GM12878 (cell line): Measurements from ENCODE around the gene VWA3B. TPM values are rescaled to one million over a fixed set of nuclear protein-coding genes. Genes with fewer than 3 reads are reported as not detected.

Experiments used
- ATAC-seq: fragments of 200-7000 bp; cut with Tn5 transposase; 3 replicates; pipeline ENCODE4 v1.9.1; 2020; ENCODE audit warnings: mild to moderate bottlenecking, moderate library complexity
- BruUV-seq: library from RNA; stranded (reverse); fragments of 400-500 nt; replicated peaks from 2 replicates; lab custom pipeline; 2021; lab: Mats Ljungman, UMichigan
- CTCF ChIA-PET: fragments of 300-600 bp; sonication (Branson Sonifier 250); formaldehyde crosslinking; extraction: SDS; loops from one replicate; lab custom pipeline; 2021; ENCODE audit warnings: inconsistent platforms; lab: Yijun Ruan, JAX
- POLR2A ChIA-PET: fragments of 350-600 bp; formaldehyde crosslinking; extraction: SDS; loops from one replicate; lab custom pipeline; 2021; ENCODE audit warnings: inconsistent platforms; lab: Charles Lee
- RAD21 ChIA-PET: fragments of 300-600 bp; sonication (Branson Sonifier 250); formaldehyde crosslinking; loops from one replicate; lab custom pipeline; 2023; ENCODE audit warnings: antibody characterized with exemption; ENCODE audit not compliant: unreplicated experiment; lab: Charles Lee
- SMC1A ChIA-PET: fragments of 300-600 bp; sonication (Branson Sonifier 250); formaldehyde crosslinking; loops from one replicate; lab custom pipeline; 2023; ENCODE audit not compliant: unreplicated experiment, uncharacterized antibody; lab: Charles Lee
- DNase-seq: peaks from one replicate; pipeline ENCODE4 v3.0.0-alpha.2; 2011; ENCODE audit warnings: low read depth, low spot score
- FAIRE-seq: peaks from 3 replicates; lab custom pipeline; 2011; peaks lifted over from hg19 to GRCh38; lab: Jason Lieb, UNC
- H2AFZ ChIP-seq: 2 replicates; pipeline ENCODE4 v1.6.0; 2011; ENCODE audit warnings: low read depth, low read length, control low read depth; ENCODE audit not compliant: control insufficient read depth
- H3K27ac ChIP-seq: 2 replicates; pipeline ENCODE4 v1.5.1; 2011; ENCODE audit warnings: control low read depth; ENCODE audit not compliant: control insufficient read depth, insufficient read depth
- H3K27me3 ChIP-seq, 2 experiments: replicated peaks in 1 of 2; 2 replicates each; pipeline versions ENCODE4 v1.6.0 to v1.6.1; 2011; ENCODE audit warnings: low read length in 1 of 2; ENCODE audit not compliant: control insufficient read depth in 2 of 2, insufficient read depth in 2 of 2
- H3K36me3 ChIP-seq, 2 experiments: 2 replicates each; pipeline ENCODE4 v1.5.1; 2011; ENCODE audit warnings: low read length in 1 of 2; ENCODE audit not compliant: control insufficient read depth in 2 of 2, insufficient read depth in 2 of 2
- H3K4me1 ChIP-seq: 2 replicates; pipeline ENCODE4 v1.6.1; 2011; ENCODE audit warnings: mild to moderate bottlenecking, low read length, moderate library complexity, mixed read lengths; ENCODE audit not compliant: control insufficient read depth, insufficient read depth
- H3K4me2 ChIP-seq: 2 replicates; pipeline ENCODE4 v1.6.0; 2011; ENCODE audit warnings: control low read depth; ENCODE audit not compliant: control insufficient read depth, insufficient read depth
- H3K4me3 ChIP-seq: fragments of 200-600 bp; sonication (generic); 2 replicates; pipeline ENCODE4 v1.5.1; 2016
- H3K79me2 ChIP-seq: 2 replicates; pipeline ENCODE4 v1.6.0; 2011; ENCODE audit warnings: low read length; ENCODE audit not compliant: control insufficient read depth, insufficient read depth
- H3K9ac ChIP-seq: 2 replicates; pipeline ENCODE4 v1.8.0; 2011; ENCODE audit warnings: low read length, control low read depth, mixed read lengths; ENCODE audit not compliant: control insufficient read depth, insufficient read depth
- H3K9me3 ChIP-seq: replicated peaks from 3 replicates; pipeline ENCODE4 v1.5.1; 2011; ENCODE audit warnings: mild to moderate bottlenecking, low read length; ENCODE audit not compliant: control insufficient read depth, insufficient read depth
- H4K20me1 ChIP-seq: 2 replicates; pipeline ENCODE4 v1.6.0; 2011; ENCODE audit not compliant: control insufficient read depth, insufficient read depth
- BRCA1 ChIP-seq: IDR thresholded peaks from 2 replicates; pipeline ENCODE4 v1.6.1; 2011; ENCODE audit warnings: low read depth, low read length, improper control_type of control experiment
- CHD4 ChIP-seq: fragments of 200-600 bp; sonication (generic); IDR thresholded peaks from 2 replicates; pipeline ENCODE4 v1.6.1; 2016; ENCODE audit warnings: mild to moderate bottlenecking
- EGR1 ChIP-seq, 2 experiments: IDR thresholded peaks; 1 replicate in 1 of 2; 2 replicates in 1 of 2; pipeline ENCODE4 v1.6.1; 2011 to 2012; ENCODE audit warnings: low read depth in 2 of 2, low read length in 2 of 2, borderline replicate concordance in 1 of 2, mild to moderate bottlenecking in 1 of 2, moderate library complexity in 1 of 2
- IRF4 ChIP-seq: IDR thresholded peaks from 2 replicates; pipeline ENCODE4 v1.6.1; 2011; ENCODE audit warnings: low read depth, low read length
- NRF1 ChIP-seq: conservative IDR thresholded peaks from 2 replicates; pipeline ENCODE4 v1.6.1; 2011; ENCODE audit warnings: mild to moderate bottlenecking, low read depth, low read length, improper control_type of control experiment
- RAD21 ChIP-seq: IDR thresholded peaks from 2 replicates; pipeline ENCODE4 v1.6.1; 2011; ENCODE audit warnings: mild to moderate bottlenecking, low read depth, low read length, moderate library complexity; ENCODE audit not compliant: insufficient read depth
- SIN3A ChIP-seq: IDR thresholded peaks from 2 replicates; pipeline ENCODE4 v1.6.1; 2012; ENCODE audit warnings: low read depth, low read length, improper control_type of control experiment
- SIX5 ChIP-seq: IDR thresholded peaks from 2 replicates; pipeline ENCODE4 v1.6.1; 2011; ENCODE audit warnings: mild to moderate bottlenecking, low read depth, low read length, moderate library complexity; ENCODE audit not compliant: severe bottlenecking
- TCF3 ChIP-seq: IDR thresholded peaks from 2 replicates; pipeline ENCODE4 v1.6.1; 2012; ENCODE audit warnings: low read depth, mild to moderate bottlenecking, low read length, borderline replicate concordance; ENCODE audit not compliant: insufficient read depth
- ZZZ3 ChIP-seq: IDR thresholded peaks from 2 replicates; pipeline ENCODE4 v1.6.1; 2011; ENCODE audit warnings: low read depth; ENCODE audit not compliant: control insufficient read depth, insufficient read length
- WGBS: methylation state at CpG from one replicate; pipeline ENCODE4 v1.1.6; 2016; ENCODE audit warnings: low lambda C conversion rate; ENCODE audit not compliant: insufficient replicate concordance, insufficient coverage; ENCODE audit errors: missing lambda C conversion rate; 5-methylcytosine and 5-hydroxymethylcytosine counted together
- in situ Hi-C: fragments of 300-500 bp; cut with MboI; formaldehyde crosslinking; loops from 9 replicates; pipeline ENCODE4 v1.14.3; 2018; ENCODE audit warnings: mixed read lengths
- intact Hi-C: fragments of 100-400 bp; cut with micrococcal nuclease; formaldehyde crosslinking; loops from one replicate; pipeline ENCODE4 v1.14.2; 2022; ENCODE audit not compliant: unreplicated experiment
- polyA plus RNA-seq, 11 experiments: library from polyadenylated mRNA; depleted of rRNA in 4 of 11; unstranded in 6 of 11; stranded (reverse) in 5 of 11; fragments of >200 nt; fragmentation: Nextera tagmentation in 4 of 11; fragmentation: Illumina TruSeq in 1 of 11; extraction: Ambion mirVana in 4 of 11; extraction: Trizol in 1 of 11; gene quantifications; 1 replicate in 1 of 11; 2 replicates in 10 of 11; pipeline versions ENCODE4 v1.2.1 to v1.2.3, GENCODE V29; 2011 to 2016; ENCODE audit warnings: inconsistent platforms in 2 of 11, missing spikeins in 2 of 11, low read depth in 1 of 11
- total RNA-seq, 4 experiments: library from RNA; depleted of rRNA in 3 of 4; stranded (reverse); fragments of >200 nt in 3 of 4; fragmentation: Illumina TruSeq in 1 of 4; extraction: Trizol in 1 of 4; gene quantifications; 2 replicates each; pipeline versions ENCODE4 v1.2.1 to v1.2.3, GENCODE V29; 2013 to 2021
- TF ChIP-seq, protein P1 (sequence below): fragments of 450-650 bp; IDR thresholded peaks from 2 replicates; pipeline ENCODE4 v1.6.1; 2017; ENCODE audit warnings: mild to moderate bottlenecking
- TF ChIP-seq, protein P2 (sequence below): fragments of 450-650 bp; IDR thresholded peaks from 2 replicates; pipeline ENCODE4 v1.6.1; 2017; ENCODE audit warnings: low read depth, mild to moderate bottlenecking, moderate library complexity
- TF ChIP-seq, protein P3 (sequence below): fragments of 450-650 bp; IDR thresholded peaks from 2 replicates; pipeline ENCODE4 v1.6.1; 2016; ENCODE audit warnings: mild to moderate bottlenecking, moderate library complexity, borderline replicate concordance
- TF ChIP-seq, protein P4 (sequence below): IDR thresholded peaks from 2 replicates; pipeline ENCODE4 v1.6.1; 2011; ENCODE audit warnings: borderline replicate concordance, low read depth, mild to moderate bottlenecking, moderate library complexity, low read length; ENCODE audit not compliant: insufficient read depth, poor library complexity, severe bottlenecking

VWA3B gene
- total and polyA plus RNA-seq, 10 of the 15 experiments (the other 5 are each of a cell fraction or from before 2014, with no cell fraction given), result 0.04 to 0.86 (median 0.19) TPM; not detected in 4

DNA sequence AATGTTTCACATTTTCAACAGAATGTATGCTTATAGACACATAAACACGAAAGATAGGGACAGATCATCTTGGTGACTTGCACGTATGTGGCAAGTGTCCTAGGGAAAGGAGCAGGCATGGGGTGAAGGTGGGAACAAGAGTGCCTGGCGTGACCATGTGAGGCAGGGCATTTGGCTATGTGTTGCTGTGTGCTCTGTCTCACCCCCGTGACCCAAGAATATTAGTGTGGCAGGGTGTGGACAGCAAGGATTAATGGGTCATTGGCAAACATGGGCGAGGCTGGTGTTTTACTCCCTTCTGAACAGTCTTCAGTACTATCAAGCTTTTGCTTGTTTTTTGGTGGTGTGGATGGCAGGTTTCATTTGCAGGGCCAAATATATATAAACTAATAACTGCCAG lies 1.3 kb upstream of the VWA3B start:
- BruUV-seq, result no TSS peak
- Histone ChIP-seq H2AFZ (no peak overlapping the region), H3K9ac (no peak overlapping the region), H3K4me1 (peaks cover 13% of the 10 kb centered on the region), H3K27ac (no peak overlapping the region), H4K20me1 (no peaks in the 10 kb centered on the region), H3K4me2 (no peak overlapping the region), H3K36me3 (no peaks in the 10 kb centered on the region), H3K79me2 (no peaks in the 10 kb centered on the region), H3K27me3 (no peaks in the 10 kb centered on the region), H3K4me3 (no peak overlapping the region), H3K9me3 (no peaks in the 10 kb centered on the region; the same call in 2 of the 3 replicates)
- ChIA-PET POLR2A (interaction anchor here (0.6 to 1.3 kb wide), 2 partner anchors 20 to 372 kb away, joined by 3 read pairs; no protein-coding TSS in a partner anchor), CTCF (interaction anchor here (1.1 kb wide), 1 partner anchor 175 kb away, joined by 4 read pairs; no protein-coding TSS in a partner anchor), SMC1A (interaction anchor here (1.0 to 1.1 kb wide), 3 partner anchors 12 to 257 kb away, joined by 3 to 5 read pairs (median 3); no protein-coding TSS in a partner anchor), RAD21 (interaction anchor here (1.1 kb wide), 1 partner anchor 215 kb away, joined by 5 read pairs; no protein-coding TSS in a partner anchor)
- no peak for DNase-seq
- intact Hi-C loops (loop anchor here (5.0 to 10.0 kb wide), 2 partner anchors 73 to 121 kb away; no protein-coding TSS in a partner anchor), in situ Hi-C loops (no loop called here)
- no peak for ATAC-seq
- FAIRE-seq, result no peak
- WGBS, result 73% methylated on average over 5 of the region's 5 CpGs
- TF ChIP-seq, protein P1, sequence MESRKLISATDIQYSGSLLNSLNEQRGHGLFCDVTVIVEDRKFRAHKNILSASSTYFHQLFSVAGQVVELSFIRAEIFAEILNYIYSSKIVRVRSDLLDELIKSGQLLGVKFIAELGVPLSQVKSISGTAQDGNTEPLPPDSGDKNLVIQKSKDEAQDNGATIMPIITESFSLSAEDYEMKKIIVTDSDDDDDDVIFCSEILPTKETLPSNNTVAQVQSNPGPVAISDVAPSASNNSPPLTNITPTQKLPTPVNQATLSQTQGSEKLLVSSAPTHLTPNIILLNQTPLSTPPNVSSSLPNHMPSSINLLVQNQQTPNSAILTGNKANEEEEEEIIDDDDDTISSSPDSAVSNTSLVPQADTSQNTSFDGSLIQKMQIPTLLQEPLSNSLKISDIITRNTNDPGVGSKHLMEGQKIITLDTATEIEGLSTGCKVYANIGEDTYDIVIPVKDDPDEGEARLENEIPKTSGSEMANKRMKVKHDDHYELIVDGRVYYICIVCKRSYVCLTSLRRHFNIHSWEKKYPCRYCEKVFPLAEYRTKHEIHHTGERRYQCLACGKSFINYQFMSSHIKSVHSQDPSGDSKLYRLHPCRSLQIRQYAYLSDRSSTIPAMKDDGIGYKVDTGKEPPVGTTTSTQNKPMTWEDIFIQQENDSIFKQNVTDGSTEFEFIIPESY, result no peak
- TF ChIP-seq BRCA1 (no peak), RAD21 (no peak), NRF1 (no peak), EGR1 (IDR thresholded peaks at IDR 0.05; ENCODE audit: borderline replicate concordance in 1 of 2, low read depth in 2 of 2, low read length in 2 of 2) (no peak), CHD4 (no peak), IRF4 (no peak), ZZZ3 (no peak), SIN3A (no peak), TCF3 (no peak), SIX5 (no peak)
- TF ChIP-seq, protein P2, sequence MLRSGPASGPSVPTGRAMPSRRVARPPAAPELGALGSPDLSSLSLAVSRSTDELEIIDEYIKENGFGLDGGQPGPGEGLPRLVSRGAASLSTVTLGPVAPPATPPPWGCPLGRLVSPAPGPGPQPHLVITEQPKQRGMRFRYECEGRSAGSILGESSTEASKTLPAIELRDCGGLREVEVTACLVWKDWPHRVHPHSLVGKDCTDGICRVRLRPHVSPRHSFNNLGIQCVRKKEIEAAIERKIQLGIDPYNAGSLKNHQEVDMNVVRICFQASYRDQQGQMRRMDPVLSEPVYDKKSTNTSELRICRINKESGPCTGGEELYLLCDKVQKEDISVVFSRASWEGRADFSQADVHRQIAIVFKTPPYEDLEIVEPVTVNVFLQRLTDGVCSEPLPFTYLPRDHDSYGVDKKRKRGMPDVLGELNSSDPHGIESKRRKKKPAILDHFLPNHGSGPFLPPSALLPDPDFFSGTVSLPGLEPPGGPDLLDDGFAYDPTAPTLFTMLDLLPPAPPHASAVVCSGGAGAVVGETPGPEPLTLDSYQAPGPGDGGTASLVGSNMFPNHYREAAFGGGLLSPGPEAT, result no peak
- TF ChIP-seq, protein P3, sequence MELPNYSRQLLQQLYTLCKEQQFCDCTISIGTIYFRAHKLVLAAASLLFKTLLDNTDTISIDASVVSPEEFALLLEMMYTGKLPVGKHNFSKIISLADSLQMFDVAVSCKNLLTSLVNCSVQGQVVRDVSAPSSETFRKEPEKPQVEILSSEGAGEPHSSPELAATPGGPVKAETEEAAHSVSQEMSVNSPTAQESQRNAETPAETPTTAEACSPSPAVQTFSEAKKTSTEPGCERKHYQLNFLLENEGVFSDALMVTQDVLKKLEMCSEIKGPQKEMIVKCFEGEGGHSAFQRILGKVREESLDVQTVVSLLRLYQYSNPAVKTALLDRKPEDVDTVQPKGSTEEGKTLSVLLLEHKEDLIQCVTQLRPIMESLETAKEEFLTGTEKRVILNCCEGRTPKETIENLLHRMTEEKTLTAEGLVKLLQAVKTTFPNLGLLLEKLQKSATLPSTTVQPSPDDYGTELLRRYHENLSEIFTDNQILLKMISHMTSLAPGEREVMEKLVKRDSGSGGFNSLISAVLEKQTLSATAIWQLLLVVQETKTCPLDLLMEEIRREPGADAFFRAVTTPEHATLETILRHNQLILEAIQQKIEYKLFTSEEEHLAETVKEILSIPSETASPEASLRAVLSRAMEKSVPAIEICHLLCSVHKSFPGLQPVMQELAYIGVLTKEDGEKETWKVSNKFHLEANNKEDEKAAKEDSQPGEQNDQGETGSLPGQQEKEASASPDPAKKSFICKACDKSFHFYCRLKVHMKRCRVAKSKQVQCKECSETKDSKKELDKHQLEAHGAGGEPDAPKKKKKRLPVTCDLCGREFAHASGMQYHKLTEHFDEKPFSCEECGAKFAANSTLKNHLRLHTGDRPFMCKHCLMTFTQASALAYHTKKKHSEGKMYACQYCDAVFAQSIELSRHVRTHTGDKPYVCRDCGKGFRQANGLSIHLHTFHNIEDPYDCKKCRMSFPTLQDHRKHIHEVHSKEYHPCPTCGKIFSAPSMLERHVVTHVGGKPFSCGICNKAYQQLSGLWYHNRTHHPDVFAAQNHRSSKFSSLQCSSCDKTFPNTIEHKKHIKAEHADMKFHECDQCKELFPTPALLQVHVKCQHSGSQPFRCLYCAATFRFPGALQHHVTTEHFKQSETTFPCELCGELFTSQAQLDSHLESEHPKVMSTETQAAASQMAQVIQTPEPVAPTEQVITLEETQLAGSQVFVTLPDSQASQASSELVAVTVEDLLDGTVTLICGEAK, result no peak
- TF ChIP-seq, protein P4, sequence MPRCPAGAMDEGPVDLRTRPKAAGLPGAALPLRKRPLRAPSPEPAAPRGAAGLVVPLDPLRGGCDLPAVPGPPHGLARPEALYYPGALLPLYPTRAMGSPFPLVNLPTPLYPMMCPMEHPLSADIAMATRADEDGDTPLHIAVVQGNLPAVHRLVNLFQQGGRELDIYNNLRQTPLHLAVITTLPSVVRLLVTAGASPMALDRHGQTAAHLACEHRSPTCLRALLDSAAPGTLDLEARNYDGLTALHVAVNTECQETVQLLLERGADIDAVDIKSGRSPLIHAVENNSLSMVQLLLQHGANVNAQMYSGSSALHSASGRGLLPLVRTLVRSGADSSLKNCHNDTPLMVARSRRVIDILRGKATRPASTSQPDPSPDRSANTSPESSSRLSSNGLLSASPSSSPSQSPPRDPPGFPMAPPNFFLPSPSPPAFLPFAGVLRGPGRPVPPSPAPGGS, result no peak
